ENCODE measurements around the gene BAIAP2L2. TPM values are rescaled to one million over a fixed set of nuclear protein-coding genes. Genes with fewer than 3 reads are reported as not detected.
A peak's percentile ranks its signal among the peaks of the same experiment; 100 is the strongest.

The BAIAP2L2 gene
- total and polyA plus RNA-seq, 10 of the 15 experiments (the other 5 are each of a cell fraction or from before 2014, with no cell fraction given): 0.08 to 0.38 (median 0.14) TPM; not detected in 6

DNA sequence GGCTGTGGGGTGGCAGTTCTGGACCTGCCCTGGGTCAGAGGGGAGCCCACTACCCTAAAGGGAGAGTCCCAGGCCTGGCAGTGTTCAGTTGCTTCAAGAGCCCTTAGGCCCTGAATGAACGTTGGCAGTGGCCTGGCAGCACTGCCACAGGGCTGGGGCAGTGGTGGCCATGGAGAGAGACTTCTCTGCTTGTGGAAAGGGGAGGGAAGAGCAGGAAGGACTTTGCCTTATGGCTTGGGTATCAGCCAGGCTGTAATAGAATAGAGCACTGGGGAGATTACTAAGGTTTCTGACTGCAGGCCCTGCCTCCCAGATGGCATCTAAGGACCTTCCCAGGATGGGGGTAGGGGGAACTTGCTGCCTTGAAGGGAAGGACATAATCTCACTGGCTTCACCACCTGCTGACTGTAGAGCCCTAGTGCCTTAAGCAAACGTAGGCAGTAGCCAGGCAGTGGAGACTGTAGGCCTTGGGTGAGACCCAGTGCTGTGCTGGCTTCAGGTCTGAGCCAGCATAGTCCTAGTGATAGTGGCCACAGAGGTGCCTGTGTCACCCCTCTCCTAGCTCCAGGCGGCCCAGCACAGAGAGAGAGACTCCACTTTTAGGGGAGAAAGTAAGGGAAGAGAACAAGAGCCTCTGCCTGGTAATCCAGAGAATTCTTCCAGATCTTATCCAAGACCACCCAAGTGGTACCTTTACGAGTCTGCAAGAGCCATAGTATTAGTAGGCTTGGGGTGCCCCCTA, 43.5 kb upstream of the BAIAP2L2 start:
- 0 out of 2 replicates have a peak, but pooled peaks have one; percentile 25 for TF ChIP-seq RAD21 (IDR thresholded peaks at IDR 0.05; ENCODE audit: insufficient read depth, low read depth, low read length)
- TF ChIP-seq, protein P1, sequence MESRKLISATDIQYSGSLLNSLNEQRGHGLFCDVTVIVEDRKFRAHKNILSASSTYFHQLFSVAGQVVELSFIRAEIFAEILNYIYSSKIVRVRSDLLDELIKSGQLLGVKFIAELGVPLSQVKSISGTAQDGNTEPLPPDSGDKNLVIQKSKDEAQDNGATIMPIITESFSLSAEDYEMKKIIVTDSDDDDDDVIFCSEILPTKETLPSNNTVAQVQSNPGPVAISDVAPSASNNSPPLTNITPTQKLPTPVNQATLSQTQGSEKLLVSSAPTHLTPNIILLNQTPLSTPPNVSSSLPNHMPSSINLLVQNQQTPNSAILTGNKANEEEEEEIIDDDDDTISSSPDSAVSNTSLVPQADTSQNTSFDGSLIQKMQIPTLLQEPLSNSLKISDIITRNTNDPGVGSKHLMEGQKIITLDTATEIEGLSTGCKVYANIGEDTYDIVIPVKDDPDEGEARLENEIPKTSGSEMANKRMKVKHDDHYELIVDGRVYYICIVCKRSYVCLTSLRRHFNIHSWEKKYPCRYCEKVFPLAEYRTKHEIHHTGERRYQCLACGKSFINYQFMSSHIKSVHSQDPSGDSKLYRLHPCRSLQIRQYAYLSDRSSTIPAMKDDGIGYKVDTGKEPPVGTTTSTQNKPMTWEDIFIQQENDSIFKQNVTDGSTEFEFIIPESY (IDR thresholded peaks at IDR 0.05): no peak
- intact Hi-C loops (cut with micrococcal nuclease; ENCODE audit: unreplicated experiment) (no loop called here), in situ Hi-C loops (cut with MboI) (no loop called here)
- H3K36me3 ChIP-seq (ENCODE audit: control insufficient read depth in 2 of 2, insufficient read depth in 2 of 2, low read length in 1 of 2): no peaks in the 10 kb centered on the region
- no peaks in the 10 kb centered on the region for H3K27me3 ChIP-seq (replicated peaks in 1 of 2; ENCODE audit: control insufficient read depth in 2 of 2, insufficient read depth in 2 of 2, low read length in 1 of 2)
- RAD21 ChIA-PET (ENCODE audit: unreplicated experiment): no interaction called here
- H3K27ac ChIP-seq (ENCODE audit: control insufficient read depth, insufficient read depth): no peak overlapping the region
- no peaks in the 10 kb centered on the region for H4K20me1 ChIP-seq (ENCODE audit: control insufficient read depth, insufficient read depth)
- no peak for DNase-seq (ENCODE audit: low read depth, low spot score)
- FAIRE-seq: no peak
- H2AFZ ChIP-seq (ENCODE audit: control insufficient read depth, low read depth, low read length): no peak overlapping the region
- H3K4me3 ChIP-seq: no peak overlapping the region
- no TSS peak for BruUV-seq (replicated peaks)
- ATAC-seq: no peak
- CTCF ChIA-PET: no interaction called here
- no peak overlapping the region for H3K9ac ChIP-seq (ENCODE audit: control insufficient read depth, insufficient read depth, low read length)
- H3K79me2 ChIP-seq (ENCODE audit: control insufficient read depth, insufficient read depth, low read length): no peaks in the 10 kb centered on the region
- no peak overlapping the region for H3K4me2 ChIP-seq (ENCODE audit: control insufficient read depth, insufficient read depth)
- 51% methylated on average over 4 of the region's 4 CpGs for WGBS (ENCODE audit: insufficient coverage, insufficient replicate concordance, low lambda C conversion rate, missing lambda C conversion rate)
- SMC1A ChIA-PET (ENCODE audit: uncharacterized antibody, unreplicated experiment): no interaction called here
- no peaks in the 10 kb centered on the region for H3K9me3 ChIP-seq (replicated peaks; ENCODE audit: control insufficient read depth, insufficient read depth, low read length)
- POLR2A ChIA-PET: no interaction called here
- H3K4me1 ChIP-seq (ENCODE audit: control insufficient read depth, insufficient read depth, low read length): peaks cover 8% of the 10 kb centered on the region

DNA sequence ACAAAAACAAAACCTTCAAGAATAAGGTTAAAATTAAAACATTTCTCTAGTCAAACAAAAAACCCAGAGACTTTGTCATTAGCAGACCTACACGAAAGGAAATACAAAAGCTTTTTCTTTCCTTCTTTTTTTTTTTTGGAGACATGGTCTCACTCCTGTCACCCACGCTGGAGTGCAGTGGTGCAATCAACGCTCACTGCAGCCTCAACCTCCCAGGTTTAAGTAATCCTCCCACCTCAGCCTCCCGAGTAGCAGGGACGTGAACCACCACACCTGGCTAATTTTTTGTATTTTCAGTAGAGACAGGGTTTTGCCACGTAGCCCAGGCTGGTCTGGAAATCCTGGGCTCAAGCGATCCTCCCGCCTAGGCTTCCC, 40.6 kb upstream of the BAIAP2L2 start:
- H3K4me2 ChIP-seq (ENCODE audit: control insufficient read depth, insufficient read depth): 0 out of 2 replicates have a peak overlapping the region, but pooled peaks have one; percentile 7
- peaks cover 8% of the 10 kb centered on the region for H3K4me1 ChIP-seq (ENCODE audit: control insufficient read depth, insufficient read depth, low read length)
- H3K27ac ChIP-seq (ENCODE audit: control insufficient read depth, insufficient read depth): no peak overlapping the region
- TF ChIP-seq, protein P1 (IDR thresholded peaks at IDR 0.05): no peak
- TF ChIP-seq, protein P2, sequence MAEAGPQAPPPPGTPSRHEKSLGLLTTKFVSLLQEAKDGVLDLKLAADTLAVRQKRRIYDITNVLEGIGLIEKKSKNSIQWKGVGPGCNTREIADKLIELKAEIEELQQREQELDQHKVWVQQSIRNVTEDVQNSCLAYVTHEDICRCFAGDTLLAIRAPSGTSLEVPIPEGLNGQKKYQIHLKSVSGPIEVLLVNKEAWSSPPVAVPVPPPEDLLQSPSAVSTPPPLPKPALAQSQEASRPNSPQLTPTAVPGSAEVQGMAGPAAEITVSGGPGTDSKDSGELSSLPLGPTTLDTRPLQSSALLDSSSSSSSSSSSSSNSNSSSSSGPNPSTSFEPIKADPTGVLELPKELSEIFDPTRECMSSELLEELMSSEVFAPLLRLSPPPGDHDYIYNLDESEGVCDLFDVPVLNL (IDR thresholded peaks at IDR 0.05; ENCODE audit: low read depth, low read length): no peak
- TF ChIP-seq DPF2 (IDR thresholded peaks at IDR 0.05): no peak
- TF ChIP-seq, protein P3, sequence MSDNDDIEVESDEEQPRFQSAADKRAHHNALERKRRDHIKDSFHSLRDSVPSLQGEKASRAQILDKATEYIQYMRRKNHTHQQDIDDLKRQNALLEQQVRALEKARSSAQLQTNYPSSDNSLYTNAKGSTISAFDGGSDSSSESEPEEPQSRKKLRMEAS (IDR thresholded peaks at IDR 0.05; ENCODE audit: low read depth, low read length): no peak
- TF ChIP-seq, protein P4, sequence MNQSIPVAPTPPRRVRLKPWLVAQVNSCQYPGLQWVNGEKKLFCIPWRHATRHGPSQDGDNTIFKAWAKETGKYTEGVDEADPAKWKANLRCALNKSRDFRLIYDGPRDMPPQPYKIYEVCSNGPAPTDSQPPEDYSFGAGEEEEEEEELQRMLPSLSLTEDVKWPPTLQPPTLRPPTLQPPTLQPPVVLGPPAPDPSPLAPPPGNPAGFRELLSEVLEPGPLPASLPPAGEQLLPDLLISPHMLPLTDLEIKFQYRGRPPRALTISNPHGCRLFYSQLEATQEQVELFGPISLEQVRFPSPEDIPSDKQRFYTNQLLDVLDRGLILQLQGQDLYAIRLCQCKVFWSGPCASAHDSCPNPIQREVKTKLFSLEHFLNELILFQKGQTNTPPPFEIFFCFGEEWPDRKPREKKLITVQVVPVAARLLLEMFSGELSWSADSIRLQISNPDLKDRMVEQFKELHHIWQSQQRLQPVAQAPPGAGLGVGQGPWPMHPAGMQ (IDR thresholded peaks at IDR 0.05; ENCODE audit: borderline replicate concordance): no peak
- TF ChIP-seq IRF4 (IDR thresholded peaks at IDR 0.05; ENCODE audit: low read depth, low read length): no peak
- TF ChIP-seq CBX5 (IDR thresholded peaks at IDR 0.05; ENCODE audit: low read depth): no peak
- ChIA-PET POLR2A (interaction anchor here (1.0 kb wide), 2 partner anchors 10 to 25 kb away, joined by 3 read pairs; no protein-coding TSS in a partner anchor), RAD21 (ENCODE audit: unreplicated experiment) (interaction anchor here (0.9 kb wide), 1 partner anchor 53 kb away, joined by 5 read pairs; no protein-coding TSS in a partner anchor), CTCF (interaction anchor here (1.0 to 1.4 kb wide), 3 partner anchors 55 to 99 kb away, joined by 3 to 4 read pairs (median 3); no protein-coding TSS in a partner anchor), SMC1A (ENCODE audit: uncharacterized antibody, unreplicated experiment) (interaction anchor here (0.9 to 2.1 kb wide), 3 partner anchors 32 to 79 kb away, joined by 3 to 6 read pairs (median 3); no protein-coding TSS in a partner anchor)
- no peak overlapping the region for H3K4me3 ChIP-seq
- no peak overlapping the region for H2AFZ ChIP-seq (ENCODE audit: control insufficient read depth, low read depth, low read length)
- intact Hi-C loops (cut with micrococcal nuclease; ENCODE audit: unreplicated experiment) (no loop called here), in situ Hi-C loops (cut with MboI) (no loop called here)
- no peaks in the 10 kb centered on the region for H4K20me1 ChIP-seq (ENCODE audit: control insufficient read depth, insufficient read depth)
- no peak for DNase-seq (ENCODE audit: low read depth, low spot score)
- no peak for ATAC-seq
- 62% methylated on average over 7 of the region's 8 CpGs for WGBS (ENCODE audit: insufficient coverage, insufficient replicate concordance, low lambda C conversion rate, missing lambda C conversion rate)
- H3K27me3 ChIP-seq (replicated peaks in 1 of 2; ENCODE audit: control insufficient read depth in 2 of 2, insufficient read depth in 2 of 2, low read length in 1 of 2): no peaks in the 10 kb centered on the region
- no TSS peak for BruUV-seq (replicated peaks)
- no peak overlapping the region for H3K9ac ChIP-seq (ENCODE audit: control insufficient read depth, insufficient read depth, low read length)
- no peaks in the 10 kb centered on the region for H3K9me3 ChIP-seq (replicated peaks; ENCODE audit: control insufficient read depth, insufficient read depth, low read length)
- no peak for FAIRE-seq
- H3K36me3 ChIP-seq (ENCODE audit: control insufficient read depth in 2 of 2, insufficient read depth in 2 of 2, low read length in 1 of 2): no peaks in the 10 kb centered on the region
- H3K79me2 ChIP-seq (ENCODE audit: control insufficient read depth, insufficient read depth, low read length): no peaks in the 10 kb centered on the region

Data from GM12878 (cell line).